Measurements from ENCODE around the gene RACK1.
"Not testable (repeated sequence)": the region's sequence is repeated elsewhere in the genome, so short reads cannot be mapped to it uniquely, and the experiment has no call there.

RACK1 gene

GRCh38 chr5:181243564-181244343 is at the start of gene RACK1:
RACK1 (minus strand) TSS chr5:181243906; CDS start chr5:181243800, 106 bp downstream.
- no peak for DNase-seq

GRCh38 chr5:181287331-181287730 is 43.6 kb upstream of the RACK1 start:
- DNase-seq: not testable (repeated sequence)

GRCh38 chr5:181285962-181286705 is 42.4 kb upstream of the RACK1 start:
- not testable (repeated sequence) for DNase-seq

- not testable (repeated sequence) for DNase-seq
These were observed 40.4 kb upstream of the RACK1 start for GRCh38 chr5:181283841-181284755.

GRCh38 chr5:181283347-181283746 is 39.6 kb upstream of the RACK1 start:
- no peak for DNase-seq

DNA sequence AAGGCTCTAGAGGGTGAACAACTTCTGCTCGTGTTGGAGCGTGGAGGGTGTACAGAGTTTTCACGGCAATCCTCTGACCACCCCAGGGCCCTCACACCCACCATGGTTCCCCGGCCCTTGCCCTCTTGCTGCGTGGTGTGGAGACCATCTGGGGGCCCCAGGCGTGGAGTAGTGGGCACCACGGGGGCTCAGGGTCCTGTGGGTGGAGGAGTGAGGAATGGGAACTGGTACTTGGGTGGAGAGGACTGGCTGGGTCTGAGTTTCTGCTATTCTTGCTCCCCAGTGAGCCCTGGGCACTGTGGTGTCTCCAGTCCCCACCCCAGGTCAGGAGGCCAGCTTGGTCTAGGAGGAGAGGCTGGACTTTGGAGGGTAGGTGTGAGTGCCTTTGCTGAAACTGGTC is 39.2 kb upstream of the RACK1 start:
- no peak for DNase-seq

GRCh38 chr5:181282415-181282814 is 38.7 kb upstream of the RACK1 start:
- not testable (repeated sequence) for DNase-seq

GRCh38 chr5:181281984-181282316 is 38.2 kb upstream of the RACK1 start:
- no peak for DNase-seq

DNA sequence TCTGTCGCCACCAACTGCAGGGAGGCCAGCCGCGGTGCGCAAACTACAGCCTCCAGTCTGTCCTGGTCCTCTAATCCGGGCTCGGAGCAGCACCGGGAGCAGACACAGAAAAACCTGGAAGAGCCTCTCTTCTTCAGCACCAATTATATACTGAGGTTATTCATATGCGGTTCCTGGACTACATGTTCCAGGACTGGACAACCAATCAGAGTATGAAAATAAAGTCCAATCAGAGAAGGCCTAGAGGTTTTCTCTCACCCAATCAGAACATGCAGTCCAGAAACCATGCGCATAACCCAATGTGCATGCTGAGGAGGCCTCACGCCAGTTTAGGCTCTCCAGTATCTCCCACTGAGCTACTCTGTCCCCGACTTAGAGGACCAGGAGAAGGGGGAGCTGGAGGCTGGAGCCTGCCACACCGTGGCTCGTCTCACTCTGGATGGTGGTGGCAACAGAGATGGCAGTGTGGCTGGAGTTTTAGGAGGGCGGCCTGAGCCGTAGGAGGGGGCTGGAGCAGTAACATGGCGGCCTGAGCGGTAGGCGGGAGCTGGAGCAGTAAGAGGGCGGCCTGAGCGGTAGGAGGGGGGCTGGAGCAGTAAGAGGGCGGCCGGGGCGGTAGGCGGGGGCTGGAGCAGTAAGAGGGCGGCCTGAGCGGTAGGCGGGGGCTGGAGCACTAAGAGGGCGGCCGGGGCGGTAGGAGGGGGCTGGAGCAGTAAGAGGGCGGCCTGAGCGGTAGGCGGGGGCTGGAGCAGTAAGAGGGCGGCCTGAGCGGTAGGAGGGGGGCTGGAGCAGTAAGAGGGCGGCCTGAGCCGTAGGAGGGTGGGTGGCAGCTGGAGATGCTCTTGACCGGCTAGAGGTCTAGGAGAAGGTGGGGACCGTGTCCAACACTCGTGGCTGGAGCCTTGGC is 37.6 kb upstream of the RACK1 start:
- no peak for DNase-seq

DNA sequence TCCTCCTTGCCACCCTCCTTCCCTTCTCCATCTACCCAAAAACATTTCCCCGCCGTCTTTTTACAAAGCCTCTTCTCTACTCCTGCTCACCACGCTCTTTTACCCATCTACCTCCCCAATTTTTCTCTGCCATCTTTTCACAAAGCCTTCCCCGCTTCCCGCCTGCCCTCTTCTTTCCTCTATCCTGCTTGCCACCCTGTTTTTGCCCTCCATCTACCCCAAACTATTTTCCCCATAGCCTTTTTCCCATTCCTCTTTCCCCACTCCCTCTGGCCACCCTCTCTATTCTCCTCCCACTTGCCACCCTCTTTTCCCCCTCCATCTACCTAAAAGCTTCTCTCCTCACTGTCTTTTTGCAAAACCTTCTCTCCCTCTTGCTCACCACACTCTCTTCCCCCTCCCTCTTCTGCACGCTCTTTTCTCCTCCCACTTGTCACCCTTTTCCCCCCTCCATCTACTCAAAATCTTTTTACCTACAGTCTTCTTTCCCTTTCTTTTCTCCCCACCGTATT is 36.6 kb upstream of the RACK1 start:
- no peak for DNase-seq

DNA sequence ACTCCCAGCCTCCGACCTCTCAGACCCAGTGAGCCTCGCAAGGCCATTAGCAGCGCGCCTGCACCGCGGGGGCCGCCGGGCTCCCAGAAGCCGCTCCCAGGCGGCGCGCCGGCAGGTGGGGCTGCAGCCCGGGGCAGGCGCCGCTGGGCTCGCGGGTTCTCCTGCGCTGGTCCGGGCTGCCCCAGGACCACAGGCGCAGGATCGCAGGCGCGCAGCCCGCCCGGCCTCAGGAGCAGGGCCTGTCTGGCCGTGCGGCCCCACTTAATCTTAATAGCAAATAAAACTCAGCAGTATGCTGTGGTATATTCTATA is 29.7 kb upstream of the RACK1 start:
- DNase-seq: not testable (repeated sequence)

GRCh38 chr5:181271081-181271480 is 27.4 kb upstream of the RACK1 start:
- DNase-seq: no peak

DNA sequence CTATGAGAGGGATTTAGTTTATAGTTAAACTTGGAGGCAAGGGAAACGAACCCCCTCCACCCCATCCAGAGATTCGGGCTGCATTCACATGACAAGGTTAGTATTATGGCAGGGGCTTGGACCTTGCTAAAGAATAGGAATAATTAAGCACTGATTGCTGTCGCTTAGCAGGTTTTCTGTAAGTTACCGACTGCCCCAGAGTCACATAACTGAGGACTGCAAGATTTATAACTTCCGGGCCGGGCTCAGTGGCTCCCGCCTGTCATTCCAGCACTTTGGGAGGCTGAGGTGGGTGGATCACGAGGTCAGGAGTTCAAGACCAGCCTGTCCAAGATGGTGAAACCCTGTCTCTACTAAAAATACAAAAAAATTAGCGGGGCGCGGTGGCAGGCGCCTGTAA is 24.2 kb upstream of the RACK1 start:
- not testable (repeated sequence) for DNase-seq

GRCh38 chr5:181267291-181267904 is 23.7 kb upstream of the RACK1 start:
- DNase-seq: not testable (repeated sequence)

GRCh38 chr5:181265092-181265671 is 21.5 kb upstream of the RACK1 start:
- DNase-seq: no peak

- no peak for DNase-seq
These were observed 19.9 kb upstream of the RACK1 start for GRCh38 chr5:181263633-181264032.

- no peak for DNase-seq
These were observed 17.8 kb upstream of the RACK1 start for GRCh38 chr5:181261320-181262049.

GRCh38 chr5:181260720-181261319 is 17.1 kb upstream of the RACK1 start, which contains the start of gene TRIM52:
TRIM52 (minus strand) TSS chr5:181261143; CDS start chr5:181260813, 330 bp downstream.
- DNase-seq: no peak

GRCh38 chr5:181259974-181260719 is 16.4 kb upstream of the RACK1 start:
- DNase-seq: no peak
